HL-60 (cell line): Measurements from ENCODE around the gene BICRAL.
"Not testable (repeated sequence)": the region's sequence is repeated elsewhere in the genome, so short reads cannot be mapped to it uniquely, and the experiment has no call there.

ENCODE experiments used
- DNase-seq, 2 experiments: peaks; one replicate each; pipeline ENCODE4 v3.0.0-alpha.2; 2010 to 2020; ENCODE audit warnings: low read depth in 1 of 2, low spot score in 1 of 2
- H3K27ac ChIP-seq: fragments of 250-450 bp; sonication (Bioruptor Pico); replicated peaks from 2 replicates; pipeline ENCODE4 v1.5.1; 2020; ENCODE audit warnings: mild to moderate bottlenecking, moderate library complexity
- H3K27me3 ChIP-seq: fragments of 250-450 bp; sonication (Bioruptor Pico); 2 replicates; pipeline ENCODE4 v1.5.1; 2021; ENCODE audit warnings: mild to moderate bottlenecking, moderate library complexity; ENCODE audit not compliant: insufficient read depth, poor library complexity, severe bottlenecking
- H3K4me3 ChIP-seq: replicated peaks from 2 replicates; pipeline ENCODE4 v1.5.1; 2011; ENCODE audit warnings: mild to moderate bottlenecking, control low read depth, low read length; ENCODE audit not compliant: insufficient read depth
- CTCF ChIP-seq: IDR thresholded peaks from one replicate; pipeline ENCODE4 v1.5.1; 2011; ENCODE audit warnings: low read length, control low read depth, inconsistent platforms; ENCODE audit not compliant: insufficient read depth
- GABPA ChIP-seq: IDR thresholded peaks from 2 replicates; pipeline ENCODE4 v1.6.1; 2012; ENCODE audit warnings: low read depth
- POLR2AphosphoS5 ChIP-seq: IDR thresholded peaks from 2 replicates; pipeline ENCODE4 v1.6.1; 2012; ENCODE audit warnings: low read depth
- REST ChIP-seq: IDR thresholded peaks from 2 replicates; pipeline ENCODE4 v1.6.1; 2012; ENCODE audit warnings: low read depth; ENCODE audit not compliant: insufficient replicate concordance
- SPI1 ChIP-seq: IDR thresholded peaks from 2 replicates; pipeline ENCODE4 v1.6.1; 2012; ENCODE audit warnings: low read depth, mild to moderate bottlenecking, borderline replicate concordance

The BICRAL gene

GRCh38 chr6:42796171-42796570 is 14.3 kb downstream of the BICRAL start:
- H3K4me3 ChIP-seq = no peak overlapping the region
- TF ChIP-seq GABPA (no peak), SPI1 (no peak), CTCF (no peak), POLR2AphosphoS5 (no peak), REST (no peak)
- no peak for DNase-seq
- H3K27me3 ChIP-seq = no peaks in the 10 kb centered on the region
- no peak overlapping the region for H3K27ac ChIP-seq

GRCh38 chr6:42797696-42798095 is 15.8 kb downstream of the BICRAL start:
- not testable (repeated sequence) for DNase-seq, H3K27ac ChIP-seq, H3K4me3 ChIP-seq, H3K27me3 ChIP-seq

- TF ChIP-seq REST (no peak), SPI1 (no peak), GABPA (no peak), POLR2AphosphoS5 (no peak), CTCF (no peak)
- no peaks in the 10 kb centered on the region for H3K27me3 ChIP-seq
- no peak overlapping the region for H3K4me3 ChIP-seq
- no peak for DNase-seq
- no peak overlapping the region for H3K27ac ChIP-seq
Measured at GRCh38 chr6:42805297-42805861, 23.5 kb downstream of the BICRAL start.

- H3K4me3 ChIP-seq, DNase-seq, H3K27me3 ChIP-seq, H3K27ac ChIP-seq: not testable (repeated sequence)
Measured at GRCh38 chr6:42806359-42806758, 24.5 kb downstream of the BICRAL start.
